GM13977 (cell line): Measurements from ENCODE around the gene RABL3.
"Not testable (repeated sequence)": the region's sequence is repeated elsewhere in the genome, so short reads cannot be mapped to it uniquely, and the experiment has no call there.

Experiments
- DNase-seq: peaks from one replicate; pipeline ENCODE4 v3.0.0; 2012; ENCODE audit warnings: low spot score
- CTCF ChIP-seq: IDR thresholded peaks from 2 replicates; pipeline ENCODE4 v1.5.1; 2012; ENCODE audit warnings: mild to moderate bottlenecking, control low read depth; ENCODE audit not compliant: insufficient read depth; ENCODE audit errors: extremely low read depth, missing control alignments
- in situ Hi-C: fragments of 300-500 bp; cut with MboI; formaldehyde crosslinking; loops from one replicate; pipeline ENCODE4 v1.12.0; 2022; ENCODE audit warnings: low sequenced_read_pairs, low pct_unique_long_range_greater_than_20kb, mixed read lengths, inconsistent platforms; ENCODE audit not compliant: unreplicated experiment

The RABL3 gene

GRCh38 chr3:120742198-120742848 is at the start of gene RABL3, which contains the start of gene GTF2E1:
Gene RABL3 (minus strand): TSS chr3:120742516. CDS start chr3:120742507, 9 bp downstream.
Gene GTF2E1 (plus strand): TSS chr3:120742744. CDS start chr3:120750553, 7,809 bp downstream.
- TF ChIP-seq CTCF = no peak
- peak; percentile 97 for DNase-seq
- in situ Hi-C loops = no loop called here

- in situ Hi-C loops = loop anchor here (10.0 to 25.0 kb wide), 2 partner anchors 227 to 530 kb away; no protein-coding TSS in a partner anchor
- DNase-seq = no peak
- TF ChIP-seq CTCF = no peak
Observed at GRCh38 chr3:120791913-120792312, 49.6 kb upstream of the RABL3 start.

- TF ChIP-seq CTCF = no peak
- in situ Hi-C loops = loop anchor here (10.0 to 25.0 kb wide), 2 partner anchors 226 to 529 kb away; no protein-coding TSS in a partner anchor
- DNase-seq = no peak
Observed at GRCh38 chr3:120791010-120791409, 48.7 kb upstream of the RABL3 start.

- DNase-seq = not testable (repeated sequence)
- in situ Hi-C loops = loop anchor here (25.0 kb wide), 1 partner anchor 524 kb away; no protein-coding TSS in a partner anchor
Observed at GRCh38 chr3:120785832-120786231, 43.5 kb upstream of the RABL3 start.

GRCh38 chr3:120780977-120781376 is 38.7 kb upstream of the RABL3 start:
- peak; percentile 11 for DNase-seq
- TF ChIP-seq CTCF = no peak
- in situ Hi-C loops = loop anchor here (25.0 kb wide), 1 partner anchor 519 kb away; no protein-coding TSS in a partner anchor

- in situ Hi-C loops = loop anchor here (25.0 kb wide), 1 partner anchor 516 kb away; no protein-coding TSS in a partner anchor
- TF ChIP-seq CTCF = no peak
- no peak for DNase-seq
Observed at GRCh38 chr3:120778776-120779175, 36.5 kb upstream of the RABL3 start.

- TF ChIP-seq CTCF = no peak
- in situ Hi-C loops = loop anchor here (25.0 kb wide), 1 partner anchor 513 kb away; no protein-coding TSS in a partner anchor
- DNase-seq = no peak
Observed at GRCh38 chr3:120775411-120775810, 33.1 kb upstream of the RABL3 start.
